ENCODE results near the gene MEGF6.

Gene MEGF6

DNA sequence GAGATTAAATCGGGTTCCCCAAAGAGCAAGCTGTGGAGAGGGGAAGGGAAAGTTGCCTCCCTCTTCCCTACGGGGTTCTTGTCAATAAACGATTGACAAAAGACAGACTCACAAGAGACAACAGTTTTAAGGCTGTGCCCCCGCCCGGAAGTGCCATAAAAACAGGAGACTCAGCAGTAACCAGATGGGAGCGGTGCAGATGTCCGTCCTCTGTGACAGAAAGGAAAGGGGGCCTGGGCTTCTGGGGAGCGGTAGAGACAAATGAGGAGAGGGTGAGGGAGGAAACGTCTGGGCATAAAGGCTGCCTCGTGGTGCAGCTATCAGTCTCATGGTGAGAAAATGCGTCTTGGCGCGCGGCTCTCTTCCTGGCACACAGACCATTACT, 46.9 kb upstream of the MEGF6 start:
- Histone ChIP-seq H3K27me3 (ENCODE audit: low read depth, low read length) (peaks cover 51% of the 10 kb centered on the region), H3K27ac (ENCODE audit: low read length) (no peak overlapping the region)

DNA sequence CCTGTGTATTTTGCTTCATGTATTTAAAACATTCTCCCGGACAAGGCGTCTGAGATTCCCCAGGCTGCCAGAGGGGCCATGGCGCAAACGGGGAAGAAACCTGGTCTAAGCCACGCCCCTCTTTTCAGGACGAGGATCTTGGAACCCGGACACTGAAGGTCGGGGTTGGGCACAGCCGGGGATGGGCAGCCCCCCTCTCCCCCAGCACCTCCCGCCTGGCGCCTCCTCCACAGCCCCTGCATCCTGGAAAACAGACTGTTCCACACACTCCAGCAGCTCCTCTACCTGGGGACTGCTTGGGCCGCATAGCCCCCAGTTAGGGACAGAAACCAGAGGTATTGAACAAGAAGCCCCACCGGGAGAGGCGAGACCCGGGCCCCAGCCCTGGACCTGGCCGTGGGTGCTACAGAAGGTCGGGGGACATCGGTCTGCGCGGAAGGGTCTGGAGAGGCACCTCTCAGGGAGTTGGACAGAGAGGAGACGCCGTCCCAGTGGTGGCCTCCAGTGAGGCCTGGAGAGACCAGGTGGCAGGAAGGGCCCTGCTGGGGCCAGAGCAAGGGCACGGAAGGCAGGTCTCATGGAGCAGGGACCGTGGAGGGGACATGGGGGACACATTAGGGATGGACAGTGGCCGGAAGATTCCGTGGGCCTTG, 46.4 kb upstream of the MEGF6 start:
- peak overlapping the region; percentile 99 for H3K4me2 ChIP-seq (ENCODE audit: low read length)
- no peaks in the 10 kb centered on the region for H3K9me3 ChIP-seq (ENCODE audit: insufficient read depth, low read length)
- H2AFZ ChIP-seq (ENCODE audit: low read depth, low read length), result no peak overlapping the region
- H3K27ac ChIP-seq (ENCODE audit: low read length), result no peak overlapping the region
- no peak overlapping the region for H3K4me3 ChIP-seq (ENCODE audit: low read length)
- H3K27me3 ChIP-seq (ENCODE audit: low read depth, low read length), result peaks cover 47% of the 10 kb centered on the region
- H3K79me2 ChIP-seq (ENCODE audit: low read length), result no peaks in the 10 kb centered on the region
- no peak overlapping the region for H3K9ac ChIP-seq (ENCODE audit: low read length)
- H3K4me1 ChIP-seq (ENCODE audit: low read length), result peaks cover 40% of the 10 kb centered on the region
- no peaks in the 10 kb centered on the region for H3K36me3 ChIP-seq (replicated peaks; ENCODE audit: low read depth, low read length)
- no peaks in the 10 kb centered on the region for H4K20me1 ChIP-seq (ENCODE audit: insufficient read depth, low read length)
- TF ChIP-seq, protein P1, sequence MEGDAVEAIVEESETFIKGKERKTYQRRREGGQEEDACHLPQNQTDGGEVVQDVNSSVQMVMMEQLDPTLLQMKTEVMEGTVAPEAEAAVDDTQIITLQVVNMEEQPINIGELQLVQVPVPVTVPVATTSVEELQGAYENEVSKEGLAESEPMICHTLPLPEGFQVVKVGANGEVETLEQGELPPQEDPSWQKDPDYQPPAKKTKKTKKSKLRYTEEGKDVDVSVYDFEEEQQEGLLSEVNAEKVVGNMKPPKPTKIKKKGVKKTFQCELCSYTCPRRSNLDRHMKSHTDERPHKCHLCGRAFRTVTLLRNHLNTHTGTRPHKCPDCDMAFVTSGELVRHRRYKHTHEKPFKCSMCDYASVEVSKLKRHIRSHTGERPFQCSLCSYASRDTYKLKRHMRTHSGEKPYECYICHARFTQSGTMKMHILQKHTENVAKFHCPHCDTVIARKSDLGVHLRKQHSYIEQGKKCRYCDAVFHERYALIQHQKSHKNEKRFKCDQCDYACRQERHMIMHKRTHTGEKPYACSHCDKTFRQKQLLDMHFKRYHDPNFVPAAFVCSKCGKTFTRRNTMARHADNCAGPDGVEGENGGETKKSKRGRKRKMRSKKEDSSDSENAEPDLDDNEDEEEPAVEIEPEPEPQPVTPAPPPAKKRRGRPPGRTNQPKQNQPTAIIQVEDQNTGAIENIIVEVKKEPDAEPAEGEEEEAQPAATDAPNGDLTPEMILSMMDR (IDR thresholded peaks at IDR 0.05; ENCODE audit: low read depth, low read length), result no peak
- TF ChIP-seq EZH2phosphoT487 (IDR thresholded peaks at IDR 0.05; ENCODE audit: low read depth), result no peak

More for the DNA sequence above, 46.9 kb upstream of the MEGF6 start:
- Histone ChIP-seq H2AFZ (ENCODE audit: low read depth, low read length) (no peak overlapping the region), H3K36me3 (replicated peaks; ENCODE audit: low read depth, low read length) (no peaks in the 10 kb centered on the region), H3K79me2 (ENCODE audit: low read length) (no peaks in the 10 kb centered on the region), H3K9ac (ENCODE audit: low read length) (no peak overlapping the region), H3K4me2 (ENCODE audit: low read length) (no peak overlapping the region), H3K4me3 (ENCODE audit: low read length) (no peak overlapping the region), H3K9me3 (ENCODE audit: insufficient read depth, low read length) (no peaks in the 10 kb centered on the region), H4K20me1 (ENCODE audit: insufficient read depth, low read length) (no peaks in the 10 kb centered on the region), H3K4me1 (ENCODE audit: low read length) (peaks cover 40% of the 10 kb centered on the region)
- TF ChIP-seq, protein P1 (IDR thresholded peaks at IDR 0.05; ENCODE audit: low read depth, low read length), result no peak
- TF ChIP-seq EZH2phosphoT487 (IDR thresholded peaks at IDR 0.05; ENCODE audit: low read depth), result no peak

DNA sequence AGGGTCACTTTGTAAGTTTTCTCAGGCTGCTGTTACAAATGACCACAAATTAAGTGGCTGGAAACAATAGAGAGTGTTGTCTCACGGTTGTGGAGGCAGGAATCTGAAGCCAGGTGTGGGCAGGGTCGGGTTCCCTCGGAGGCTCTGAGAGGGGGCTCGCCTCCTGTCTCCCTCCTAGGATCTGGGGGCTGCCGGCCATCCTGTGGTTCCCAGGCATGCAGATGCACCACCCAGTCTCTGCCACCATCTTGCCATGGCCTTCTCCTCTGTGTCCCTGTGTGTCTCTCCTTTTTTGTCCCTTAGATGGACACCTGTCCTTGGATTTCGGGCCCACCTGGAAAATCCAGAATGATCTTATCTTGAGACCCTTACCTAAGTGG, 45.8 kb upstream of the MEGF6 start:
- peak overlapping the region; percentile 99 for H3K4me2 ChIP-seq (ENCODE audit: low read length)
- H3K9me3 ChIP-seq (ENCODE audit: insufficient read depth, low read length), result no peaks in the 10 kb centered on the region
- no peaks in the 10 kb centered on the region for H3K36me3 ChIP-seq (replicated peaks; ENCODE audit: low read depth, low read length)
- TF ChIP-seq EZH2phosphoT487 (IDR thresholded peaks at IDR 0.05; ENCODE audit: low read depth), result no peak
- TF ChIP-seq, protein P1 (IDR thresholded peaks at IDR 0.05; ENCODE audit: low read depth, low read length), result no peak
- H3K27ac ChIP-seq (ENCODE audit: low read length), result peak overlapping the region; percentile 15; the same call in 1 of the 2 replicates
- H3K4me1 ChIP-seq (ENCODE audit: low read length), result peaks cover 40% of the 10 kb centered on the region
- peak overlapping the region; percentile 63; the same call in 1 of the 2 replicates for H3K9ac ChIP-seq (ENCODE audit: low read length)
- peak overlapping the region; percentile 71 for H3K4me3 ChIP-seq (ENCODE audit: low read length)
- no peaks in the 10 kb centered on the region for H3K79me2 ChIP-seq (ENCODE audit: low read length)
- peaks cover 42% of the 10 kb centered on the region for H3K27me3 ChIP-seq (ENCODE audit: low read depth, low read length)
- no peaks in the 10 kb centered on the region for H4K20me1 ChIP-seq (ENCODE audit: insufficient read depth, low read length)
- H2AFZ ChIP-seq (ENCODE audit: low read depth, low read length), result 0 out of 2 replicates have a peak overlapping the region, but pooled peaks have one; percentile 19

DNA sequence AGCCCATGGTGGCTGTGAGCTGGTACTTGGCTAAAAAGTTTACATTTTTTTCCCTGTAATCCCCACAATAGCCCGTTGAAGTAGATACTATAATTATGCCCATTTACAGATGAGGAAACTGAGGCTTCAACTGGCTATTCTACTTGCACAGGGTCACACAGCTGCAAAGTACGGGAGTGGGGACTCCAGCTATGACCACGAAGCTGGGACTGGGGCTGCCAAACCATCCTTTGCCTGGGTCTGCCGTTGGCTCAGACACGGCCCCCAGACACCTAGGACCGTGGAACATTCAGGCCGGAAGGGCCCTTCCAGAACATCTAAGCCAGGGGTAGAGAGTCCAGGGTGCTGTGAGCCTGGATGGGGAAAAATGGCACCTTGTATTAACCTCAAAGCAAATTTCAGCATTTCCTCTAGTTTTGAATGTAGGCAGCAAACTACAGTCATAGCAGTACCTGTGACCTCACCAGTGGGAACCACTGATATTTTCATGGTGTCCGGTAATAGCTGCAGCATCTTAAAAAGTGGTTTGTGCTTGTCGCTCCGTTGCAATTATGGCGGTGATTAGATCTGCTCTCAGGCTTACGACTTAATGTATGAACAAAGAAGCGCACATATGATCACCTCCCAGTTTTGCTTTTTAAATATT, 45.3 kb upstream of the MEGF6 start:
- H4K20me1 ChIP-seq (ENCODE audit: insufficient read depth, low read length), result no peaks in the 10 kb centered on the region
- H3K9ac ChIP-seq (ENCODE audit: low read length), result peak overlapping the region; percentile 63
- H3K4me3 ChIP-seq (ENCODE audit: low read length), result peak overlapping the region; percentile 71
- H3K9me3 ChIP-seq (ENCODE audit: insufficient read depth, low read length), result no peaks in the 10 kb centered on the region
- H3K79me2 ChIP-seq (ENCODE audit: low read length), result no peaks in the 10 kb centered on the region
- peaks cover 40% of the 10 kb centered on the region for H3K4me1 ChIP-seq (ENCODE audit: low read length)
- peak overlapping the region; percentile 99 for H3K4me2 ChIP-seq (ENCODE audit: low read length)
- peak overlapping the region; percentile 70 for H3K27ac ChIP-seq (ENCODE audit: low read length)
- H3K27me3 ChIP-seq (ENCODE audit: low read depth, low read length), result peaks cover 40% of the 10 kb centered on the region
- 0 out of 2 replicates have a peak overlapping the region, but pooled peaks have one; percentile 19 for H2AFZ ChIP-seq (ENCODE audit: low read depth, low read length)
- TF ChIP-seq EZH2phosphoT487 (IDR thresholded peaks at IDR 0.05; ENCODE audit: low read depth), result no peak
- H3K36me3 ChIP-seq (replicated peaks; ENCODE audit: low read depth, low read length), result no peaks in the 10 kb centered on the region

Data from OCI-LY3 (cell line).